ENCODE data around the gene XRCC5.

The XRCC5 gene

GRCh38 chr2:216161967-216162366, 52.8 kb downstream of the XRCC5 start:
- DNase-seq, result no peak

GRCh38 chr2:216163518-216163917, 54.4 kb downstream of the XRCC5 start:
- DNase-seq, result no peak

GRCh38 chr2:216164087-216164486, 54.9 kb downstream of the XRCC5 start:
- DNase-seq, result no peak

GRCh38 chr2:216164576-216164975, 55.4 kb downstream of the XRCC5 start:
- DNase-seq, result no peak

- DNase-seq, result no peak
Measured at GRCh38 chr2:216165711-216166110, 56.6 kb downstream of the XRCC5 start.

GRCh38 chr2:216169087-216169486, 59.9 kb downstream of the XRCC5 start:
- no peak for DNase-seq

GRCh38 chr2:216170076-216170763, 61.1 kb downstream of the XRCC5 start:
- DNase-seq, result no peak

GRCh38 chr2:216171011-216171410, 61.9 kb downstream of the XRCC5 start:
- DNase-seq, result no peak

GRCh38 chr2:216172493-216172892, 63.3 kb downstream of the XRCC5 start:
- DNase-seq, result no peak

GRCh38 chr2:216179015-216179414, 69.9 kb downstream of the XRCC5 start:
- DNase-seq, result no peak

GRCh38 chr2:216181351-216181750, 72.2 kb downstream of the XRCC5 start:
- DNase-seq, result no peak

GRCh38 chr2:216181953-216182461, 72.9 kb downstream of the XRCC5 start:
- DNase-seq, result no peak

GRCh38 chr2:216183462-216183861, 74.3 kb downstream of the XRCC5 start:
- no peak for DNase-seq

GRCh38 chr2:216188559-216188850, 79.4 kb downstream of the XRCC5 start:
- no peak for DNase-seq

GRCh38 chr2:216188956-216189355, 79.8 kb downstream of the XRCC5 start:
- DNase-seq, result no peak

GRCh38 chr2:216189410-216189809, 80.3 kb downstream of the XRCC5 start:
- no peak for DNase-seq

- DNase-seq, result no peak
Measured at GRCh38 chr2:216192181-216192580, 83.0 kb downstream of the XRCC5 start.

GRCh38 chr2:216192931-216193330, 83.8 kb downstream of the XRCC5 start:
- no peak for DNase-seq

- DNase-seq, result no peak
Measured at GRCh38 chr2:216194013-216194412, 84.9 kb downstream of the XRCC5 start.

GRCh38 chr2:216194561-216194960, 85.4 kb downstream of the XRCC5 start:
- DNase-seq, result no peak

- no peak for DNase-seq
Measured at GRCh38 chr2:216195565-216196029, 86.4 kb downstream of the XRCC5 start.

- no peak for DNase-seq
Measured at GRCh38 chr2:216201692-216202306, 92.7 kb downstream of the XRCC5 start.

- DNase-seq, result no peak
Measured at GRCh38 chr2:216202626-216203250, 93.6 kb downstream of the XRCC5 start.

- DNase-seq, result no peak
Measured at GRCh38 chr2:216205486-216205885, 96.3 kb downstream of the XRCC5 start.

Measured in activated effector memory CD4-positive, alpha-beta T cell treated with Interleukin-2 at 50 U/mL for 16 hours (primary cell).